ENCODE data around the gene TMEM72.

The TMEM72 gene

DNA sequence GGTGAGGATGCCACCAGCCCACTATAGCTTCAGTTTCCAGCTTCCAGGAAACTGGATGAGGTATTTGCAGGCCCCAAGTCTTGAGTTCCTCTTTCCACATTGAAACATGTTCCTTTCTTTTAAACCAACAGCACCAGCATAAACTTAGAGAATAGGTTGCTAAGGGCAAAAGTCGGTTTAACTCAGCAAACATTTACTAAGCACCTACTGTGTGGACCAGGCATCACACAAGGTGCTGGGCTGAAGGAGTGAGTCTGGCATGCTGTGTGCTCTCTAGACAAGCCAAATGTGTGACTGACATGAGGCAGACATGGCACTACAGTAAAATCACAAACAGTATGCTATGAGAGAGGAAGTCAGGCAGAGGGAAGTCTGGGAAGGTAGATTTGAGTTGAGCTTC, 37.5 kb downstream of the TMEM72 start:
- no peaks in the 10 kb centered on the region for H3K36me3 ChIP-seq (ENCODE audit: low read depth)
- no peak overlapping the region for H3K27ac ChIP-seq (ENCODE audit: poor library complexity, severe bottlenecking)
- no peak overlapping the region for H3K4me3 ChIP-seq (ENCODE audit: severe bottlenecking)
- H3K9me3 ChIP-seq (ENCODE audit: severe bottlenecking), result no peaks in the 10 kb centered on the region
- no peak for DNase-seq (ENCODE audit: low spot score)
- ATAC-seq (ENCODE audit: low read depth), result no peak
- H3K4me1 ChIP-seq (ENCODE audit: insufficient read depth, poor library complexity, severe bottlenecking), result no peaks in the 10 kb centered on the region
- H3K27me3 ChIP-seq (ENCODE audit: insufficient read depth, poor library complexity, severe bottlenecking), result no peaks in the 10 kb centered on the region
- TF ChIP-seq, protein P1, sequence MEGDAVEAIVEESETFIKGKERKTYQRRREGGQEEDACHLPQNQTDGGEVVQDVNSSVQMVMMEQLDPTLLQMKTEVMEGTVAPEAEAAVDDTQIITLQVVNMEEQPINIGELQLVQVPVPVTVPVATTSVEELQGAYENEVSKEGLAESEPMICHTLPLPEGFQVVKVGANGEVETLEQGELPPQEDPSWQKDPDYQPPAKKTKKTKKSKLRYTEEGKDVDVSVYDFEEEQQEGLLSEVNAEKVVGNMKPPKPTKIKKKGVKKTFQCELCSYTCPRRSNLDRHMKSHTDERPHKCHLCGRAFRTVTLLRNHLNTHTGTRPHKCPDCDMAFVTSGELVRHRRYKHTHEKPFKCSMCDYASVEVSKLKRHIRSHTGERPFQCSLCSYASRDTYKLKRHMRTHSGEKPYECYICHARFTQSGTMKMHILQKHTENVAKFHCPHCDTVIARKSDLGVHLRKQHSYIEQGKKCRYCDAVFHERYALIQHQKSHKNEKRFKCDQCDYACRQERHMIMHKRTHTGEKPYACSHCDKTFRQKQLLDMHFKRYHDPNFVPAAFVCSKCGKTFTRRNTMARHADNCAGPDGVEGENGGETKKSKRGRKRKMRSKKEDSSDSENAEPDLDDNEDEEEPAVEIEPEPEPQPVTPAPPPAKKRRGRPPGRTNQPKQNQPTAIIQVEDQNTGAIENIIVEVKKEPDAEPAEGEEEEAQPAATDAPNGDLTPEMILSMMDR (IDR thresholded peaks at IDR 0.05; ENCODE audit: poor library complexity, severe bottlenecking), result no peak

DNA sequence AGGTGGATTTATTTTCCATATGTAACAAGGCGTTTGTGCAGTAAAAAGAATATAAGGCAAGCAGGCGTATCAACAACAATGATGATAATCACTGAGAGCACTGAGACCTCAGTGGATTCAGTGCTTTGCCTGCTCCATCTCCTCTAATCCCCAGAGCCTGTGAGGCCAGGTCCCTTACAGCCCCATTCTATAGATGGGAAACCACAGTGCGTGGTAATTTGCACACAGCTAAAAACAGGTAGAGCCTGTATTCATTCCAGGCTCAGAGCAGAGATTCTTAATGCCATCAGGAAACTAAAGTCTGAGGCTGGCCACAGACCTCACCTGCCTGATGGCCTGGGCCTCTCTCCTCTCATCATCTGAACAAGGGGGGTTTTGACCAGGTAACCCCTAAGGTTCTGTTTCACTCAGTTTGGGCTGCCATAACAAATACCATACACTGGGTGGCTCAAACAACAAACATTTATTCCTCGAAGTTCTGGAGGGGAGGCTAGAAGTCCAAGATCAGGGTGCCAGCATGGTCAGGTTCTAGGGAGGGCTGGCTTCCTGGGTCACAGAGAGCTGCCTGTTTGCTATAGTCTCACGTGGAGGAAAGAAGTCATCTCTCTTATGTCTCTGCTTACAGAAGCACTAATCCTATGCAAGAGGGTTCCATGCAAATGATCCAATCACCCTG, 38.1 kb downstream of the TMEM72 start:
- Histone ChIP-seq H3K4me1 (ENCODE audit: insufficient read depth, poor library complexity, severe bottlenecking) (no peaks in the 10 kb centered on the region), H3K9me3 (ENCODE audit: severe bottlenecking) (no peaks in the 10 kb centered on the region), H3K36me3 (ENCODE audit: low read depth) (no peaks in the 10 kb centered on the region), H3K27me3 (ENCODE audit: insufficient read depth, poor library complexity, severe bottlenecking) (no peaks in the 10 kb centered on the region), H3K4me3 (ENCODE audit: severe bottlenecking) (no peak overlapping the region), H3K27ac (ENCODE audit: poor library complexity, severe bottlenecking) (no peak overlapping the region)
- ATAC-seq (ENCODE audit: low read depth) (no peak), DNase-seq (ENCODE audit: low spot score) (no peak)
- TF ChIP-seq, protein P1 (IDR thresholded peaks at IDR 0.05; ENCODE audit: poor library complexity, severe bottlenecking), result no peak

DNA sequence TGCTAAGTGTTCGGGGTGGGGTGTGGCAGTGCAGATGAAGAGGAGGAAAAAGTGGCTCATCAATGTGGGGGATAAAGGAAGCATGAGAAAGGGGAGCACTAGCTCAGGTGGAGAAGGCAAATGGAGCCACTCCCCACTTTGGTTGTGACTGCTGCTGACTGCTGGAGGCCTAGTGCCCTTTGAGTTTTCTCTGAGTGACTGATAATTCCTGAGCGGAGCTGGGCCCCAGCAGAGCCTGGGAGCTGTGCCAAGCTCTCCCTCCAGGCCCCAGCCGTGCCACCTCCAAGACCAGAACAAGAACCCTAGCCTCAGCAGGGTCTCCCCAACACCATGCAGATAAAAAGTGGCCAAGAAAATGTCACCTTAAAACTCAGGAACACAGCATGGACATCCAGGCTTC, 38.8 kb downstream of the TMEM72 start:
- no peaks in the 10 kb centered on the region for H3K27me3 ChIP-seq (ENCODE audit: insufficient read depth, poor library complexity, severe bottlenecking)

DNA sequence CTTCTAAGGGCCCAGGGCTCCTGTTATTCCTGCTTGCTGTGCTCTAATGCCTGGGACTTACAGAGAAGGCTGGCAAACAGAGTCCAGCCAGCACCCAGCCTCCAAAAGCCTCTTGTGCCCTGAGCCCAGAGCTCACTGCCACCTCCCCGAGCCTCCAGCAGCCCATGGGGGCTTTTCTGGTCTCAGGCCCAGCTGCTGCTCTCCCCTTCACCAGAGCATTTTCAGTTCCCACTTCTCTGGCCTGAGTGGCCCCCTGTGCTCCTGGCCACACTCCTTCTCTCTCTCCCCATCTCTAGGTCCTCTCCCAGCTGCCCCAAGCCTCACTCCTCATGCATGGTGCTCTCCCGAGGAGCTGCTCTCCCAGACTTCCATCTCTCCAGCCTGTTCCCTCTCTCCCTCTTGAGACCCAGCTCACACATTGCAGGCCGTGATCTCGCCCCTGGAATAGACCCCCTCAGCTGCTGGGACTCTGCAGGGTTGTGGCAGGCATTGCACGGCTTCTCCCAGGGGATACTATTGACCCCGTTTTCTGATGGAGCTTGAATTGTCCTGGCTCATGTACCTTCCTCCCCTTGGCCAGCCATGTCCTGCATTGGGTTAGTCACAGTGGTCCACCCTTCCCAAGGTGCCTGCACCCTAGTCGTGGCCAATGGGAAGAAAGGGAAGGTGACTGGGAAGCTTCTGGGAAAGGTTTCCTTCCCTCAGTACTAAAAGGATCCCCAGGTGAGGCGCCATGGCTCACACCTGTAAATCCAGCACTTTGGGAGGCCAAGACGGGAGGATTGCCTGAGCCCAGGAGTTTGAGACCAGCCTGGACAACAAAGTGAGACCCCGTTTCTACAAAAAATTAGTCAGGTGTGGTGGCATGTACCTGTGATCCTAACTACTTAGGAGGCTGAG, 39.4 kb downstream of the TMEM72 start:
- H3K27ac ChIP-seq (ENCODE audit: poor library complexity, severe bottlenecking), result no peak overlapping the region
- H3K4me1 ChIP-seq (ENCODE audit: insufficient read depth, poor library complexity, severe bottlenecking), result no peaks in the 10 kb centered on the region
- H3K4me3 ChIP-seq (ENCODE audit: severe bottlenecking), result no peak overlapping the region

More for the DNA sequence above, 38.8 kb downstream of the TMEM72 start:
- Histone ChIP-seq H3K36me3 (ENCODE audit: low read depth) (no peaks in the 10 kb centered on the region), H3K27ac (ENCODE audit: poor library complexity, severe bottlenecking) (no peak overlapping the region), H3K4me3 (ENCODE audit: severe bottlenecking) (no peak overlapping the region), H3K9me3 (ENCODE audit: severe bottlenecking) (no peaks in the 10 kb centered on the region), H3K4me1 (ENCODE audit: insufficient read depth, poor library complexity, severe bottlenecking) (no peaks in the 10 kb centered on the region)
- TF ChIP-seq, protein P1 (IDR thresholded peaks at IDR 0.05; ENCODE audit: poor library complexity, severe bottlenecking), result no peak
- ATAC-seq (ENCODE audit: low read depth), result no peak
- DNase-seq (ENCODE audit: low spot score), result no peak

More for the DNA sequence above, 39.4 kb downstream of the TMEM72 start:
- DNase-seq (ENCODE audit: low spot score) (no peak), ATAC-seq (ENCODE audit: low read depth) (no peak)
- TF ChIP-seq, protein P1 (IDR thresholded peaks at IDR 0.05; ENCODE audit: poor library complexity, severe bottlenecking), result no peak
- H3K9me3 ChIP-seq (ENCODE audit: severe bottlenecking), result no peaks in the 10 kb centered on the region
- H3K36me3 ChIP-seq (ENCODE audit: low read depth), result no peaks in the 10 kb centered on the region
- H3K27me3 ChIP-seq (ENCODE audit: insufficient read depth, poor library complexity, severe bottlenecking), result no peaks in the 10 kb centered on the region
